Hypothalamus (tissue), 51 donors: ENCODE results near the gene BCL11A.
"Not testable (repeated sequence)": the region's sequence is repeated elsewhere in the genome, so short reads cannot be mapped to it uniquely, and the experiment has no call there.

Experiments used
- DNase-seq, 51 donors: peaks; one replicate each; lab custom pipeline; 2025; lab: John Stamatoyannopoulos, UW

BCL11A gene

GRCh38 chr2:60445684-60446179, 107.7 kb downstream of the BCL11A start:
- no peak for DNase-seq

GRCh38 chr2:60442608-60443007, 110.8 kb downstream of the BCL11A start:
- no peak for DNase-seq

- no peak for DNase-seq
Measured at GRCh38 chr2:60441800-60442199, 111.7 kb downstream of the BCL11A start.

GRCh38 chr2:60440767-60441163, 112.7 kb downstream of the BCL11A start:
- DNase-seq, result no peak

GRCh38 chr2:60440079-60440766, 113.2 kb downstream of the BCL11A start:
- no peak for DNase-seq

- peak in 11 of 51 donors; percentile 2 to 26 (median 9) for DNase-seq
Measured at GRCh38 chr2:60439219-60439974, 114.1 kb downstream of the BCL11A start.

GRCh38 chr2:60438653-60439052, 114.8 kb downstream of the BCL11A start:
- no peak for DNase-seq

- no peak for DNase-seq
Measured at GRCh38 chr2:60438131-60438530, 115.3 kb downstream of the BCL11A start.

- no peak for DNase-seq
Measured at GRCh38 chr2:60437080-60437696, 116.3 kb downstream of the BCL11A start.

GRCh38 chr2:60433018-60433596, 120.3 kb downstream of the BCL11A start:
- DNase-seq, result no peak

GRCh38 chr2:60432035-60432601, 121.3 kb downstream of the BCL11A start:
- DNase-seq, result no peak

GRCh38 chr2:60429681-60430080, 123.8 kb downstream of the BCL11A start:
- DNase-seq, result no peak

- no peak for DNase-seq
Measured at GRCh38 chr2:60426880-60427279, 126.6 kb downstream of the BCL11A start.

GRCh38 chr2:60426341-60426740, 127.1 kb downstream of the BCL11A start:
- DNase-seq, result no peak

- peak in 2 of 51 donors; percentile 3 to 10 for DNase-seq
Measured at GRCh38 chr2:60424233-60424632, 129.2 kb downstream of the BCL11A start.

- DNase-seq, result no peak
Measured at GRCh38 chr2:60423505-60423904, 129.9 kb downstream of the BCL11A start.

GRCh38 chr2:60422826-60423483, 130.5 kb downstream of the BCL11A start:
- DNase-seq, result no peak

GRCh38 chr2:60417210-60417609, 136.2 kb downstream of the BCL11A start:
- DNase-seq, result not testable (repeated sequence)

GRCh38 chr2:60416221-60417008, 137.0 kb downstream of the BCL11A start:
- DNase-seq, result no peak
